Hippocampal formation (tissue), 2 donors: ENCODE measurements around the gene RBPMS2.

Experiments
- DNase-seq, 2 donors: peaks; one replicate each; lab custom pipeline; 2025; lab: John Stamatoyannopoulos, UW

RBPMS2 gene

DNA sequence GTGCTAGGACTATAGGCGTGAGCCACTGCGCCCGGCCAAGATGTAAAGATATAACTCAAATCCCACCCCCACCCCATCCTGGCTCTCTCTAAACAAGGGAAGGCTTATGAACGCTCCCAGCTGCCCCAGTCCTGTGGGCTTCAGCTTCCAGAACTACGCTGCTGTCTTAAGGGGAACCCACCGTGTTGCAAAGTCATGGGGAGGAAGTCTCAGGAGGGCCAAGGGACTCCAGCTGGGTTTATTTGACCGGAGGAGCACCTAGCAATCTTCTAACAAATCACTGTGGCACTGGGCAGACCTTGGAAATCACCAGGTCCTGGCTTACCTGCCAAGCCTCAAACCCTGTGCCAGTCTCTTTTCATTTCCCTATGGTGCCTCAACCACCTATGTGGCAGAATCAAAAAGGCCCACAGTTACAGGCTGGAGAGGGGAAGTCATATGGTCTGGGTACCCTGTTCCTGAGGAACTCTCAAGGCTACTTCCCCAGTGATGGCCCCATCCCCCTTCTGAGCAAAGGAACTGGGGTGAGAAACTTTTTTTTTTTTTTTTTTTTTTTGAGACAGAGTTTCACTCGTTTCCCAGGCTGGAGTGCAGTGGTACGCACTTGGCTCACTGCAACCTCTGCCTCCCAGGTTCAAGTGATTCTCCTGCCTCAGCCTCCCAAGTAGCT lies 83.4 kb downstream of the RBPMS2 start:
- peak in 1 of 2 donors; percentile 20 for DNase-seq

DNA sequence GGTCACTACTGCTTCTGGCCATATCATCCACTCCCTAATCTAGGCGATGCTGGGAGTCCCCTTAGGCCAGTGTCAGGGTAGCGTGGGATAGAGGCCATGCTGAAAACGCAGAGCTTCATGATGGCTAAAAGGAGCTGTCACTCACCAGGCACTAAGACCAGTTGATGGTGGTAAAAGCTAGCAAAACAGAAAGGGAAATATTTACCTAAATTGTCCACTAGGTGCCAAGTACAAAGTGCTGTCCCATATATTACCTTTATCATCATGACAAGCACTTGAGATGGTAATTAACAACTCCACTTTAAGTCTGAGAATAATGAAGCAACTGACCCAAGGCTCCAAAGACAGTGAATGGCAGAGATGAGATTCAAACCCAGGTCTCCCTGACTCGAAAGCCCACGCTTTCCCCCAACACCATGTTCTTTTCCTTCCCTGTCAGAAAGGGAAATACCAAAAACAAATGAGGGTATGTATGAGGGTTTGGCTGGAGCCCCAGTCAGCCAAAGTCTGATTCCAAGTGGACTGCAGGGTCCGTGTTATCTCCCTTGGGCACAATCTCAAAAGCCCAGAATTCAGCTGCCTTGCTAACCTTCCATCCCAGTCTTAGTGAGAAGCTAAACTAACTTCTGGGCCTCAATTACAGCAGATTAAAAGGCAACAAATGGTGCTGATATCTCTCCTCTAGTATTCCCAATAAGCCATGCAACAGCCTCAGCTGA lies 84.7 kb downstream of the RBPMS2 start:
- no peak for DNase-seq

- no peak for DNase-seq
Observed at GRCh38 chr15:64690008-64690407, 85.4 kb downstream of the RBPMS2 start.
